Body of pancreas (tissue), 4 donors: ENCODE measurements around the gene DLG2. TPM values are rescaled to one million over a fixed set of nuclear protein-coding genes. Genes with fewer than 3 reads are reported as not detected.

Experiments
- ATAC-seq: fragments of 150-250 bp; one replicate; pipeline ENCODE4 v1.9.1; 2016
- DNase-seq, 4 donors: peaks; one replicate each; pipeline ENCODE4 v3.0.0-alpha.2; 2019
- H3K27ac ChIP-seq, 4 donors: fragments of 200-600 bp; sonication (generic); 1 replicate in 3 of 4; 2 replicates in 1 of 4; pipeline versions ENCODE4 v1.5.1 to v1.6.1; 2016 to 2019; ENCODE audit warnings: mild to moderate bottlenecking in 1 of 4, mixed read lengths in 1 of 4, moderate library complexity in 1 of 4
- H3K27me3 ChIP-seq, 2 donors: fragments of 200-600 bp; sonication (generic); one replicate each; pipeline ENCODE4 v1.6.0; 2016; ENCODE audit warnings: mild to moderate bottlenecking in 1 of 2
- H3K36me3 ChIP-seq, 2 donors: fragments of 200-600 bp; sonication (generic); replicated peaks in 1 of 2; 2 replicates each; pipeline ENCODE4 v1.5.1; 2016; ENCODE audit warnings: low read depth in 2 of 2; ENCODE audit not compliant: insufficient read depth in 1 of 2
- H3K4me1 ChIP-seq: fragments of 200-600 bp; sonication (generic); one replicate; pipeline ENCODE4 v1.6.0; 2016
- H3K4me3 ChIP-seq, 2 donors: fragments of 200-600 bp; sonication (generic); 1 replicate in 1 of 2; 2 replicates in 1 of 2; pipeline ENCODE4 v1.5.1; 2016 to 2019
- H3K9me3 ChIP-seq, 3 donors: fragments of 200-600 bp; sonication (generic); 1 replicate in 2 of 3; 2 replicates in 1 of 3; pipeline ENCODE4 v1.5.1; 2016
- POLR2A ChIP-seq, 3 donors: fragments of 450-650 bp; IDR thresholded peaks; one replicate each; pipeline ENCODE4 v1.6.1; 2016; ENCODE audit warnings: antibody characterized with exemption in 3 of 3, mild to moderate bottlenecking in 2 of 3
- WGBS, 2 donors: methylation state at CpG; one replicate each; pipeline ENCODE4 v1.1.5; 2017; 5-methylcytosine and 5-hydroxymethylcytosine counted together
- intact Hi-C: fragments of 100-400 bp; cut with DNase I; formaldehyde crosslinking; loops from one replicate; pipeline ENCODE4 v1.15.1; 2023
- total RNA-seq, 2 donors: library from RNA; depleted of rRNA; stranded (reverse); fragments of >200 nt; gene quantifications; one replicate each; pipeline ENCODE4 v1.1.0, GENCODE V29; 2016
- TF ChIP-seq, protein P1 (sequence below), 7 experiments: fragments of 450-650 bp in 4 of 7; fragments of 200-600 bp in 3 of 7; sonication (generic) in 3 of 7; IDR thresholded peaks; one replicate each; pipeline ENCODE4 v1.5.1; 2016 to 2019; ENCODE audit warnings: antibody characterized with exemption in 7 of 7

Gene DLG2
- total RNA-seq, 2 donors from 2014 or later: 6.0 to 13.2 TPM

DNA sequence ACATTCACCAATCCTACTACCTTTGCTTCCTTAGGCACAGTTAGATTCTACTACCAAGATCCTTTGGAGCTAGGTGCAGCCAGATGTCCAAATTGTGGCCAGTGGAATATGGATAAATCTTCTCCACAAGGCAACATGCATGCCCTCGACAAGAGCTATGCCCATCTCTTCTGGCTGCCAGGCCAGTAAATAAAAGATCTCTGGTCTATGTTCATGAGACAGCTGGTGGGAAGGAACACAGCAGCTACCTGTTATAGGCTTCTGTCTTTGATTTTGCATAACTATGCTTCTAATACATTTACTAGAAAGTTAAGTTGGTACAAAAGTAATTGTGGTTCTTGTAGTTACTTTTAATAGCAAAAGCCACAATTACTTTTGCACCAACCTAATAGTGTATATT lies 182.7 kb downstream of the DLG2 start:
- Histone ChIP-seq H3K27me3 (no peaks in the 10 kb centered on the region), H3K36me3 (no peaks in the 10 kb centered on the region), H3K27ac (no peak overlapping the region), H3K4me3 (no peak overlapping the region), H3K9me3 (no peaks in the 10 kb centered on the region), H3K4me1 (peaks cover 18% of the 10 kb centered on the region)
- WGBS, 2 donors: 28 to 38% methylated on average over 1 of the region's 1 CpG
- TF ChIP-seq POLR2A (IDR thresholded peaks at IDR 0.05): no peak
- DNase-seq (peak in 1 of 4 donors; percentile 26), ATAC-seq (no peak)
- intact Hi-C loops: no loop called here

DNA sequence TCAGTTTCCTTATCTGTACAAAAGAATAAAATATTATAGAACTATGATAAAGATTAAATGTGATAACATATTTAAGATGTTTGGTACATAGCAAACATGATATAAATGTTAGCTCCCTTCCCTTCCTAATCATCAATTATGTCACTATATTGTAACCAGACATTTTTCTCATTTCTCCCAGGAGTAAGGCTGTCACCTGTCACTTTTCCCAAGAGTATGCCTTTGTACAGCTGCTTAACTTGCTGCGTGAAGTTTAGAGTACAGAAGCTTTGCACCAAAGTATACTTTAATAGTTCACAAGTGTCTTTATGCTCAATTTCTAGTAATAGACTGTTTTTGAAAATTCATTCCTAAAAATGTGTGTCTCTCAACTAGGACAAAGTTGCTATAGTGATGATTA lies 186.9 kb downstream of the DLG2 start:
- ATAC-seq (peak; percentile 86), DNase-seq (peak in 2 of 4 donors; percentile 20 to 23)
- H3K27me3 ChIP-seq: no peaks in the 10 kb centered on the region
- H3K27ac ChIP-seq: peak overlapping the region in 3 of 4 donors; percentile 24 to 47 (median 31)
- no peak for TF ChIP-seq POLR2A (IDR thresholded peaks at IDR 0.05)
- TF ChIP-seq, protein P1, sequence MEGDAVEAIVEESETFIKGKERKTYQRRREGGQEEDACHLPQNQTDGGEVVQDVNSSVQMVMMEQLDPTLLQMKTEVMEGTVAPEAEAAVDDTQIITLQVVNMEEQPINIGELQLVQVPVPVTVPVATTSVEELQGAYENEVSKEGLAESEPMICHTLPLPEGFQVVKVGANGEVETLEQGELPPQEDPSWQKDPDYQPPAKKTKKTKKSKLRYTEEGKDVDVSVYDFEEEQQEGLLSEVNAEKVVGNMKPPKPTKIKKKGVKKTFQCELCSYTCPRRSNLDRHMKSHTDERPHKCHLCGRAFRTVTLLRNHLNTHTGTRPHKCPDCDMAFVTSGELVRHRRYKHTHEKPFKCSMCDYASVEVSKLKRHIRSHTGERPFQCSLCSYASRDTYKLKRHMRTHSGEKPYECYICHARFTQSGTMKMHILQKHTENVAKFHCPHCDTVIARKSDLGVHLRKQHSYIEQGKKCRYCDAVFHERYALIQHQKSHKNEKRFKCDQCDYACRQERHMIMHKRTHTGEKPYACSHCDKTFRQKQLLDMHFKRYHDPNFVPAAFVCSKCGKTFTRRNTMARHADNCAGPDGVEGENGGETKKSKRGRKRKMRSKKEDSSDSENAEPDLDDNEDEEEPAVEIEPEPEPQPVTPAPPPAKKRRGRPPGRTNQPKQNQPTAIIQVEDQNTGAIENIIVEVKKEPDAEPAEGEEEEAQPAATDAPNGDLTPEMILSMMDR (IDR thresholded peaks at IDR 0.05): no peak
- intact Hi-C loops: no loop called here
- no peaks in the 10 kb centered on the region for H3K36me3 ChIP-seq
- H3K9me3 ChIP-seq: no peaks in the 10 kb centered on the region
- WGBS, 2 donors: 20 to 30% methylated on average over 1 of the region's 1 CpG
- peaks cover 18% of the 10 kb centered on the region for H3K4me1 ChIP-seq
- no peak overlapping the region for H3K4me3 ChIP-seq

DNA sequence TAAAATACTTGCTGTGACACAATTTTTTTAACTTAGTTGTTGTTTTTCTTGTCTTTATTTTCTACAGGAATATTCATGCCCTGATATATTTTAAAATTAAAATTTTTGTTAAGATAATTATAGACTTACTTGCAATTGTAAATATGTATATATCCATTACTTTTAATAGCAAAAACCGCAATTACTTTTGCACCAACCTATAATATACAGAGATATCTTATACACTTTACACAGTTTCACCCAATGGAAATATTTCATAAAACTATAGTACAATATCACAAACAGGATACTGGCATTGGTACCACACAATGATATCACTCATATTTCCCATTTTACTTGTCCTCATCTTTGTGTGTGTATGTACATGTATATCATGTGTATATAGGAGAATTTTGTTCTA lies 188.8 kb downstream of the DLG2 start:
- WGBS, 2 donors: 82 to 85% methylated on average over 1 of the region's 1 CpG
- H3K27ac ChIP-seq: no peak overlapping the region
- peaks cover 14% of the 10 kb centered on the region for H3K4me1 ChIP-seq
- DNase-seq (no peak), ATAC-seq (no peak)
- TF ChIP-seq POLR2A (IDR thresholded peaks at IDR 0.05): no peak
- TF ChIP-seq, protein P1 (IDR thresholded peaks at IDR 0.05): no peak
- intact Hi-C loops: no loop called here
- H3K36me3 ChIP-seq: no peaks in the 10 kb centered on the region
- no peaks in the 10 kb centered on the region for H3K27me3 ChIP-seq
- H3K9me3 ChIP-seq: peaks cover 0 to 7% (median 0%) of the 10 kb centered on the region in 3 donors
- no peak overlapping the region for H3K4me3 ChIP-seq

DNA sequence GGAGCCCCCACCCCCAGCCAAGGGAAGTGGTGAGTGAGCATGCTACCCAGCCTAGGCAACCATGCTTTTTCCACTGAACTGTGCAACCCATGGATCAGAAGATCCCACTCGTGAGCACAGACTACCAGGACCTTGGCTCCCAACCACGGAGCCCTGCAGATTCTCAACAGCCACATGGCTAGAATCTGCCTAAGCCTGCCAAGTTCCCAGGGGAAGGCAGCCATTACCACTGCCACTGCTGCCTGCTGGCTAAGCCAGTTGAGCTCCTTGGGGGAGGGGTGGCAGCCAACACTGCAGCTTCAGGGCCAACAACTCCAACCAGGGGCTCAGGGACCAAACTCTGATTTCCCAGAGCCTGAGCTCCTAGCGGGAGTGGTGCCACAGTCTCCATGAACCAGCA lies 195.8 kb downstream of the DLG2 start:
- H3K36me3 ChIP-seq: no peaks in the 10 kb centered on the region
- DNase-seq: peak in 1 of 4 donors; percentile 6

DNA sequence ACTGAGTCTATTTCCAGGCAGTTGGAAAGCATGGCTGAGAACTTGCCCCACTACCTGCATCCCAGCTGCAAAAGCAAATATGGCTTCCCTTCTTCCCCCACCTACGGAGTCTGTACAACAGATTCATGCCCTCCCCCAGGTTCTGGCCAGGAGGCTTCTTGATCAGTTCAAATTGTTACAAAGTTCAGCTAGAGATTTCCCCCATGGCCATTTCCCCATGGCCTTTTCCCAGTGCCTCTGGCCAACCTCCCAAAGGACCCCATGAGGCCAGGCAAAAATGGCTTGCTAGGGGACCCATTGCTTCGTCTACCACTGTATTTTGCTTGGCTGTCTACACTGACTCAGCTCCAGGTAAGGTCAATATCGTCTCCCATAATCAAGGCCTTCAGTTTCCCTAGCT lies 203.3 kb downstream of the DLG2 start:
- TF ChIP-seq, protein P1 (IDR thresholded peaks at IDR 0.05): no peak
- TF ChIP-seq POLR2A (IDR thresholded peaks at IDR 0.05): no peak
- Histone ChIP-seq H3K4me1 (no peaks in the 10 kb centered on the region), H3K27ac (no peak overlapping the region), H3K27me3 (no peaks in the 10 kb centered on the region), H3K36me3 (no peaks in the 10 kb centered on the region), H3K4me3 (no peak overlapping the region), H3K9me3 (peaks cover 0 to 15% (median 0%) of the 10 kb centered on the region in 3 donors)
- intact Hi-C loops: no loop called here
- DNase-seq (no peak), ATAC-seq (no peak)
- 63 to 95% methylated on average over 3 of the region's 3 CpGs for WGBS, 2 donors

More for the DNA sequence above, 195.8 kb downstream of the DLG2 start:
- intact Hi-C loops: no loop called here
- H3K4me3 ChIP-seq: no peak overlapping the region
- 66 to 100% methylated on average over 1 to 3 of the region's 3 CpGs for WGBS, 2 donors
- no peak for TF ChIP-seq POLR2A (IDR thresholded peaks at IDR 0.05)
- TF ChIP-seq, protein P1 (IDR thresholded peaks at IDR 0.05): no peak
- no peak for ATAC-seq
- H3K9me3 ChIP-seq: peaks cover 0 to 10% (median 0%) of the 10 kb centered on the region in 3 donors
- H3K27me3 ChIP-seq: no peaks in the 10 kb centered on the region
- H3K27ac ChIP-seq: no peak overlapping the region
- H3K4me1 ChIP-seq: no peaks in the 10 kb centered on the region
